Left colon (tissue), 2 donors: Measurements from ENCODE around the gene NOL6. TPM values are rescaled to one million over a fixed set of nuclear protein-coding genes. Genes with fewer than 3 reads are reported as not detected.

ENCODE experiments used
- ATAC-seq: fragments of 200-7000 bp; cut with Tn5 transposase; one replicate; pipeline ENCODE4 v1.9.1; 2020; ENCODE audit warnings: mild to moderate bottlenecking, moderate library complexity
- DNase-seq, 2 donors: peaks; one replicate each; pipeline ENCODE4 v3.0.0-alpha.2; 2020
- intact Hi-C, 2 donors: fragments of 100-400 bp; cut with DNase I in 1 of 2; cut with micrococcal nuclease in 1 of 2; formaldehyde crosslinking; loops; one replicate each; pipeline versions ENCODE4 v1.11.2 to v1.14.0; 2022; cut with DNase I, micrococcal nuclease
- microRNA-seq, 2 donors: library from miRNA; unstranded; fragments of <30 nt; microRNA quantifications; one replicate each; pipeline versions ENCODE4 v1.1.0 to v1.2.0, GENCODE V29; 2020
- total RNA-seq, 2 donors: library from RNA; stranded (reverse); fragmentation: NEBNext Ultra II Directional; extraction: Animal tissue kit (Norgen Biotek cat#: 25700); gene quantifications; one replicate each; pipeline ENCODE4 v1.2.1, GENCODE V29; 2021
- donor health status: DM: no; HTN: no; CAD: no.
- donor health status: DM: yes; HTN: yes; CAD: no.

NOL6 gene
- total RNA-seq, 2 donors from 2014 or later = 14.4 to 20.3 TPM

DNA sequence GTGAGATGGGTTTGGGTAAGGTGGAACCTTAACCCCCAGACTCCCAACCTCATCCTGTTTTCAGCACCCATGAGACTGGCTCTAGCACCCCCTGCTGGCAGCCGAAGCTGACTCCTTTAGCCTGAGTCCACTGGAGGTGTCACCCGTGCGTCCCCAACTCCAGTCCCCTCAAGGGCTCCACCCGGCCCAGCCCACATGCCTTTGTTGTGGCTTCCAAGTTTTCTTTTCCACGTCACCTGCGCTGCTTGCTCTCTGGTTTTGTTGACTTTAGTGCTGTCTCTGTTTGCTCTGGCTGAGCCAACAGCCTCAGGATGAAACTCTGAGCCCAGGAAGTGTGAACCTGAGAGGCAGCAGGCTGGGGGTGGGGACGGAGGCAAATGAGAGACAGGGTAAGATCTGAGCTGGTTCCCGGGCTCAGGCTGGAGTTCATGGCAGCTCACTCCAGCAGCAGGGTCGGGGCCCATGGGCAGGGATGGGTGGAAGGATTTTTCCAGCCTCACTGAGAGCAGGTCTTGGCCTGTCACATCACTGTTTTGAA is 58.2 kb downstream of the NOL6 start:
- intact Hi-C loops = loop anchor here in 1 of 2 donors (5.0 to 10.0 kb wide), 2 partner anchors 48 to 49 kb away; no protein-coding TSS in a partner anchor
- ATAC-seq = peak; percentile 92
- peak; percentile 92 to 94 for DNase-seq

- intact Hi-C loops = loop anchor here in 1 of 2 donors (5.0 to 10.0 kb wide), 2 partner anchors 48 to 50 kb away; no protein-coding TSS in a partner anchor
- DNase-seq (peak in 1 of 2 donors; percentile 32), ATAC-seq (no peak)
These were observed 58.7 kb downstream of the NOL6 start for GRCh38 chr9:33414889-33415500.

DNA sequence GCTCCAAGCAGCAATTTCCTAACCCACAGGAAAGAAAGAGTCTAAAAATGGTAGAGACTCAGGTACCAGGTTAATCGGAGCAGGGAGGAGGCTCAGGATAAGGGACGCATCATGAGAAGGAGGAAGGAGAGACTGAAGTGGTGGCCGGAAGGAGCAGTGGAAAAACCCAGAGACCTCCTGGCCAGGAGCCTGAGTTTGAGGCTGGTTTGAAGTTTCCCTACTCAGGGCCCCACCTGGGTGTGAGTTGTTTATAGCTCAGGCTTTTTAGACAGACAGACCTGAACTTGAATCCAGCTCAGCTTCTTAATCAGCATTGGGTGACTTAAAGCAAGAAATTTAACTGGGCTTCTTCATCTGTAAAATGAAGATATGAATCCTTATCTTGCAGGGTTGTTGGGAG is 59.5 kb downstream of the NOL6 start:
- intact Hi-C loops = loop anchor here in 1 of 2 donors (10.0 kb wide), 1 partner anchor 51 kb away; no protein-coding TSS in a partner anchor
- DNase-seq = no peak
- ATAC-seq = no peak

Small RNAs within 50 kb of the gene (microRNA-seq; reads per million reads assigned to microRNA genes)
- 0 reads per million in 2 donors for gene MIR6851

Other genes starting within 250 kb of the NOL6 start
- 100 to 1,000 TPM in 1 of 2 donors, 10 to 100 TPM in 1; 13.9 to 146 TPM for gene SPINK4, start 233.8 kb downstream of the NOL6 start, total RNA-seq
- gene BAG1, start 209.2 kb downstream of the NOL6 start, total RNA-seq = 100 to 1,000 TPM; 159 to 163 TPM
- 100 to 1,000 TPM in 1 of 2 donors, 10 to 100 TPM in 1; 81.0 to 106 TPM for gene CHMP5, start 208.9 kb downstream of the NOL6 start, total RNA-seq
- 10 to 100 TPM; 35.2 to 38.3 TPM for gene NFX1, start 183.4 kb downstream of the NOL6 start, total RNA-seq
- 10 to 100 TPM in 1 of 2 donors, 1 to 10 TPM in 1; 8.3 to 21.0 TPM for gene AQP7, start 71.4 kb downstream of the NOL6 start, total RNA-seq
- gene AQP3, start 26.3 kb downstream of the NOL6 start, total RNA-seq = 1 to 10 TPM; 6.8 to 8.4 TPM
- under 1 TPM in 1 of 2 donors, not detected in 1; 0.64 TPM for gene ANKRD18B, start 50.3 kb upstream of the NOL6 start, total RNA-seq